GM18526 (cell line): ENCODE results near the gene GABBR2.

Experiments used
- POLR2A ChIP-seq: IDR thresholded peaks from 3 replicates; pipeline ENCODE4 v1.6.1; 2011; ENCODE audit not compliant: insufficient read length; ENCODE audit errors: extremely low read depth

The GABBR2 gene

GRCh38 chr9:98432960-98433359, 275.8 kb downstream of the GABBR2 start:
- no peak for TF ChIP-seq POLR2A

GRCh38 chr9:98432134-98432533, 276.6 kb downstream of the GABBR2 start:
- TF ChIP-seq POLR2A, result no peak

- no peak for TF ChIP-seq POLR2A
These were observed 278.0 kb downstream of the GABBR2 start for GRCh38 chr9:98430535-98431292.

GRCh38 chr9:98429613-98430012, 279.1 kb downstream of the GABBR2 start:
- no peak for TF ChIP-seq POLR2A

GRCh38 chr9:98428454-98428853, 280.3 kb downstream of the GABBR2 start:
- no peak for TF ChIP-seq POLR2A

GRCh38 chr9:98427491-98427890, 281.2 kb downstream of the GABBR2 start:
- no peak for TF ChIP-seq POLR2A

- TF ChIP-seq POLR2A, result no peak
These were observed 283.7 kb downstream of the GABBR2 start for GRCh38 chr9:98425079-98425478.

- TF ChIP-seq POLR2A, result no peak
These were observed 289.5 kb downstream of the GABBR2 start for GRCh38 chr9:98419260-98419603.

- TF ChIP-seq POLR2A, result no peak
These were observed 290.0 kb downstream of the GABBR2 start for GRCh38 chr9:98418578-98419259.

GRCh38 chr9:98416294-98417248, 292.2 kb downstream of the GABBR2 start:
- no peak for TF ChIP-seq POLR2A

- no peak for TF ChIP-seq POLR2A
These were observed 293.0 kb downstream of the GABBR2 start for GRCh38 chr9:98415782-98416181.

- no peak for TF ChIP-seq POLR2A
These were observed 295.7 kb downstream of the GABBR2 start for GRCh38 chr9:98413084-98413483.

- TF ChIP-seq POLR2A, result no peak
These were observed 296.5 kb downstream of the GABBR2 start for GRCh38 chr9:98412101-98412842.

- TF ChIP-seq POLR2A, result no peak
These were observed 298.5 kb downstream of the GABBR2 start for GRCh38 chr9:98410185-98410697.

- no peak for TF ChIP-seq POLR2A
These were observed 299.0 kb downstream of the GABBR2 start for GRCh38 chr9:98409719-98410118.
